GM12873 (cell line): ENCODE data around the gene MED12L.
A peak's percentile ranks its signal among the peaks of the same experiment; 100 is the strongest.

Experiments
- CTCF ChIP-seq: IDR thresholded peaks from 2 replicates; pipeline ENCODE4 v1.5.1; 2012; ENCODE audit warnings: low read depth, mild to moderate bottlenecking, moderate library complexity, low read length, control low read depth; ENCODE audit not compliant: insufficient read depth; ENCODE audit errors: missing control alignments

Gene MED12L

GRCh38 chr3:151276038-151276686 lies 190.7 kb downstream of the MED12L start:
- TF ChIP-seq CTCF = no peak

- no peak for TF ChIP-seq CTCF
Measured at GRCh38 chr3:151276687-151277042, 191.2 kb downstream of the MED12L start.

- TF ChIP-seq CTCF = no peak
Measured at GRCh38 chr3:151278230-151278629, 192.8 kb downstream of the MED12L start, which contains the start of gene P2RY14. Gene P2RY14 (minus strand): TSS chr3:151278542. CDS start chr3:151214316, 64,226 bp downstream.

GRCh38 chr3:151281671-151282324 lies 196.3 kb downstream of the MED12L start:
- TF ChIP-seq CTCF = no peak

GRCh38 chr3:151282921-151283320 lies 197.5 kb downstream of the MED12L start:
- peak; percentile 51 for TF ChIP-seq CTCF

- no peak for TF ChIP-seq CTCF
Measured at GRCh38 chr3:151283387-151283786, 197.9 kb downstream of the MED12L start.

- no peak for TF ChIP-seq CTCF
Measured at GRCh38 chr3:151283907-151284461, 198.5 kb downstream of the MED12L start.
